GM12878 (cell line): Measurements from ENCODE around the gene DYNLT4. TPM values are rescaled to one million over a fixed set of nuclear protein-coding genes. Genes with fewer than 3 reads are reported as not detected.

Experiments used
- ATAC-seq: fragments of 200-7000 bp; cut with Tn5 transposase; 3 replicates; pipeline ENCODE4 v1.9.1; 2020; ENCODE audit warnings: mild to moderate bottlenecking, moderate library complexity
- BruUV-seq: library from RNA; stranded (reverse); fragments of 400-500 nt; replicated peaks from 2 replicates; lab custom pipeline; 2021; lab: Mats Ljungman, UMichigan
- CTCF ChIA-PET: fragments of 300-600 bp; sonication (Branson Sonifier 250); formaldehyde crosslinking; extraction: SDS; loops from one replicate; lab custom pipeline; 2021; ENCODE audit warnings: inconsistent platforms; lab: Yijun Ruan, JAX
- POLR2A ChIA-PET: fragments of 350-600 bp; formaldehyde crosslinking; extraction: SDS; loops from one replicate; lab custom pipeline; 2021; ENCODE audit warnings: inconsistent platforms; lab: Charles Lee
- RAD21 ChIA-PET: fragments of 300-600 bp; sonication (Branson Sonifier 250); formaldehyde crosslinking; loops from one replicate; lab custom pipeline; 2023; ENCODE audit warnings: antibody characterized with exemption; ENCODE audit not compliant: unreplicated experiment; lab: Charles Lee
- SMC1A ChIA-PET: fragments of 300-600 bp; sonication (Branson Sonifier 250); formaldehyde crosslinking; loops from one replicate; lab custom pipeline; 2023; ENCODE audit not compliant: unreplicated experiment, uncharacterized antibody; lab: Charles Lee
- DNase-seq: peaks from one replicate; pipeline ENCODE4 v3.0.0-alpha.2; 2011; ENCODE audit warnings: low read depth, low spot score
- FAIRE-seq: peaks from 3 replicates; lab custom pipeline; 2011; peaks lifted over from hg19 to GRCh38; lab: Jason Lieb, UNC
- H2AFZ ChIP-seq: 2 replicates; pipeline ENCODE4 v1.6.0; 2011; ENCODE audit warnings: low read depth, low read length, control low read depth; ENCODE audit not compliant: control insufficient read depth
- H3K27ac ChIP-seq: 2 replicates; pipeline ENCODE4 v1.5.1; 2011; ENCODE audit warnings: control low read depth; ENCODE audit not compliant: control insufficient read depth, insufficient read depth
- H3K27me3 ChIP-seq, 2 experiments: replicated peaks in 1 of 2; 2 replicates each; pipeline versions ENCODE4 v1.6.0 to v1.6.1; 2011; ENCODE audit warnings: low read length in 1 of 2; ENCODE audit not compliant: control insufficient read depth in 2 of 2, insufficient read depth in 2 of 2
- H3K36me3 ChIP-seq, 2 experiments: 2 replicates each; pipeline ENCODE4 v1.5.1; 2011; ENCODE audit warnings: low read length in 1 of 2; ENCODE audit not compliant: control insufficient read depth in 2 of 2, insufficient read depth in 2 of 2
- H3K4me1 ChIP-seq: 2 replicates; pipeline ENCODE4 v1.6.1; 2011; ENCODE audit warnings: mild to moderate bottlenecking, low read length, moderate library complexity, mixed read lengths; ENCODE audit not compliant: control insufficient read depth, insufficient read depth
- H3K4me2 ChIP-seq: 2 replicates; pipeline ENCODE4 v1.6.0; 2011; ENCODE audit warnings: control low read depth; ENCODE audit not compliant: control insufficient read depth, insufficient read depth
- H3K4me3 ChIP-seq: fragments of 200-600 bp; sonication (generic); 2 replicates; pipeline ENCODE4 v1.5.1; 2016
- H3K79me2 ChIP-seq: 2 replicates; pipeline ENCODE4 v1.6.0; 2011; ENCODE audit warnings: low read length; ENCODE audit not compliant: control insufficient read depth, insufficient read depth
- H3K9ac ChIP-seq: 2 replicates; pipeline ENCODE4 v1.8.0; 2011; ENCODE audit warnings: low read length, control low read depth, mixed read lengths; ENCODE audit not compliant: control insufficient read depth, insufficient read depth
- H3K9me3 ChIP-seq: replicated peaks from 3 replicates; pipeline ENCODE4 v1.5.1; 2011; ENCODE audit warnings: mild to moderate bottlenecking, low read length; ENCODE audit not compliant: control insufficient read depth, insufficient read depth
- H4K20me1 ChIP-seq: 2 replicates; pipeline ENCODE4 v1.6.0; 2011; ENCODE audit not compliant: control insufficient read depth, insufficient read depth
- BCL11A ChIP-seq: IDR thresholded peaks from 2 replicates; pipeline ENCODE4 v1.6.1; 2011; ENCODE audit warnings: low read depth, low read length
- CHD1 ChIP-seq: IDR thresholded peaks from 2 replicates; pipeline ENCODE4 v1.6.1; 2012; ENCODE audit warnings: low read depth, low read length, improper control_type of control experiment
- EED ChIP-seq: sonication (generic); IDR thresholded peaks from 2 replicates; pipeline ENCODE4 v1.6.1; 2016; ENCODE audit warnings: antibody characterized with exemption, low read depth
- HDAC2 ChIP-seq: fragments of 200-600 bp; sonication (generic); IDR thresholded peaks from 2 replicates; pipeline ENCODE4 v1.6.1; 2017
- LARP7 ChIP-seq: fragments of 450-650 bp; IDR thresholded peaks from 2 replicates; pipeline ENCODE4 v1.6.1; 2017; ENCODE audit warnings: mild to moderate bottlenecking
- MXI1 ChIP-seq: fragments of 150-350 bp; IDR thresholded peaks from 2 replicates; pipeline ENCODE4 v1.6.1; 2011; ENCODE audit warnings: low read depth, mild to moderate bottlenecking, inconsistent platforms, low read length, improper control_type of control experiment
- NR2F1 ChIP-seq: fragments of 450-650 bp; conservative IDR thresholded peaks from 2 replicates; pipeline ENCODE4 v1.6.1; 2017; ENCODE audit warnings: mild to moderate bottlenecking
- POLR2AphosphoS5 ChIP-seq: IDR thresholded peaks from 2 replicates; pipeline ENCODE4 v1.6.1; 2011; ENCODE audit warnings: mild to moderate bottlenecking, low read length, inconsistent platforms
- STAT1 ChIP-seq: fragments of 450-650 bp; conservative IDR thresholded peaks from 2 replicates; pipeline ENCODE4 v1.6.1; 2014; ENCODE audit warnings: antibody characterized with exemption, mild to moderate bottlenecking
- SUPT20H ChIP-seq: IDR thresholded peaks from 2 replicates; pipeline ENCODE4 v1.6.1; 2011; ENCODE audit warnings: low read depth, mild to moderate bottlenecking, low read length, moderate library complexity, borderline replicate concordance; ENCODE audit not compliant: control insufficient read depth
- TBL1XR1 ChIP-seq: IDR thresholded peaks from 2 replicates; pipeline ENCODE4 v1.6.1; 2012; ENCODE audit warnings: low read depth, low read length, improper control_type of control experiment
- WGBS: methylation state at CpG from one replicate; pipeline ENCODE4 v1.1.6; 2016; ENCODE audit warnings: low lambda C conversion rate; ENCODE audit not compliant: insufficient replicate concordance, insufficient coverage; ENCODE audit errors: missing lambda C conversion rate; 5-methylcytosine and 5-hydroxymethylcytosine counted together
- in situ Hi-C: fragments of 300-500 bp; cut with MboI; formaldehyde crosslinking; loops from 9 replicates; pipeline ENCODE4 v1.14.3; 2018; ENCODE audit warnings: mixed read lengths
- intact Hi-C: fragments of 100-400 bp; cut with micrococcal nuclease; formaldehyde crosslinking; loops from one replicate; pipeline ENCODE4 v1.14.2; 2022; ENCODE audit not compliant: unreplicated experiment
- polyA plus RNA-seq, 11 experiments: library from polyadenylated mRNA; depleted of rRNA in 4 of 11; unstranded in 6 of 11; stranded (reverse) in 5 of 11; fragments of >200 nt; fragmentation: Nextera tagmentation in 4 of 11; fragmentation: Illumina TruSeq in 1 of 11; extraction: Ambion mirVana in 4 of 11; extraction: Trizol in 1 of 11; gene quantifications; 1 replicate in 1 of 11; 2 replicates in 10 of 11; pipeline versions ENCODE4 v1.2.1 to v1.2.3, GENCODE V29; 2011 to 2016; ENCODE audit warnings: inconsistent platforms in 2 of 11, missing spikeins in 2 of 11, low read depth in 1 of 11
- total RNA-seq, 4 experiments: library from RNA; depleted of rRNA in 3 of 4; stranded (reverse); fragments of >200 nt in 3 of 4; fragmentation: Illumina TruSeq in 1 of 4; extraction: Trizol in 1 of 4; gene quantifications; 2 replicates each; pipeline versions ENCODE4 v1.2.1 to v1.2.3, GENCODE V29; 2013 to 2021
- TF ChIP-seq, protein P1 (sequence below): fragments of 450-650 bp; IDR thresholded peaks from 2 replicates; pipeline ENCODE4 v1.6.1; 2017; ENCODE audit warnings: mild to moderate bottlenecking
- TF ChIP-seq, protein P2 (sequence below): IDR thresholded peaks from 2 replicates; pipeline ENCODE4 v1.6.1; 2011; ENCODE audit warnings: low read depth, low read length, improper control_type of control experiment, borderline replicate concordance
- TF ChIP-seq, protein P3 (sequence below): IDR thresholded peaks from 2 replicates; pipeline ENCODE4 v1.6.1; 2011; ENCODE audit warnings: borderline replicate concordance, low read depth, mild to moderate bottlenecking, moderate library complexity, low read length; ENCODE audit not compliant: insufficient read depth, poor library complexity, severe bottlenecking
- TF ChIP-seq, protein P4 (sequence below): fragments of 450-650 bp; IDR thresholded peaks from 2 replicates; pipeline ENCODE4 v1.6.1; 2016; ENCODE audit warnings: mild to moderate bottlenecking

DYNLT4 gene
- total and polyA plus RNA-seq, 10 of the 15 experiments (the other 5 are each of a cell fraction or from before 2014, with no cell fraction given) = 0.23 to 0.28 TPM; not detected in 8

DNA sequence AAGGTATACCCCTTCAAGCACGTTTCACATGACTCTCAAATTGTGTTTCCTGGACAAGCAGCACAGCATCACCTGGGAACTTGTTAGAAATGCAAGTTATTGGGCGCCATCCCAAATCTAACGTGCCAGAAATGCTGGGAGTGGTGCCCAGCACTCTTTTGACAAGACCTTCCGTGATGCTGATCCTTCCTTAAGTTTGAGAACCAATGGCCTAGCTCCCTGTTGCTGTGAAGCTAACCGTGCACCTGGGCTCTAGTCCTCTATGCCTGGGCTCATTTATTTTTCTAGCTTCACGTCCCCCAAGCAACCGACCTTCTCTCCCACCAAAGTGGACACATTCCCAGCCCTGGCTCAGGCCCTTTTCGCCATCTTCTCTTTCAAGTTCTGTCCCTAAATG is 23.5 kb downstream of the DYNLT4 start:
- POLR2A ChIA-PET = interaction anchor here (0.6 to 3.0 kb wide), 11 partner anchors 9 to 522 kb away, joined by 3 to 29 read pairs (median 4); partner anchors contain the start of genes RNU5D-1, RPS8 and UROD
- 6% methylated on average over 8 of the region's 8 CpGs for WGBS
- Histone ChIP-seq H3K27ac (peak overlapping the region; percentile 46), H3K9me3 (no peaks in the 10 kb centered on the region), H3K27me3 (no peaks in the 10 kb centered on the region), H3K4me2 (peak overlapping the region; percentile 95), H2AFZ (peak overlapping the region; percentile 79), H3K4me1 (peaks cover 32% of the 10 kb centered on the region), H3K79me2 (peaks cover 3% of the 10 kb centered on the region), H3K9ac (peak overlapping the region; percentile 69), H3K4me3 (peak overlapping the region; percentile 63), H3K36me3 (peaks cover 0 to 14% of the 10 kb centered on the region in 2 experiments; a peak in 3 of 4 replicates), H4K20me1 (peaks cover 2% of the 10 kb centered on the region; the same call in 1 of the 2 replicates)
- intact Hi-C loops (no loop called here), in situ Hi-C loops (no loop called here)
- BruUV-seq = TSS peak; percentile 81
- SMC1A ChIA-PET = interaction anchor here (0.6 to 2.5 kb wide), 5 partner anchors 52 to 592 kb away, joined by 3 to 9 read pairs (median 4); partner anchors contain the start of gene RNU5D-1
- no peak for DNase-seq
- TF ChIP-seq TBL1XR1 = no peak
- no peak for TF ChIP-seq MXI1
- no peak for TF ChIP-seq HDAC2
- TF ChIP-seq, protein P1, sequence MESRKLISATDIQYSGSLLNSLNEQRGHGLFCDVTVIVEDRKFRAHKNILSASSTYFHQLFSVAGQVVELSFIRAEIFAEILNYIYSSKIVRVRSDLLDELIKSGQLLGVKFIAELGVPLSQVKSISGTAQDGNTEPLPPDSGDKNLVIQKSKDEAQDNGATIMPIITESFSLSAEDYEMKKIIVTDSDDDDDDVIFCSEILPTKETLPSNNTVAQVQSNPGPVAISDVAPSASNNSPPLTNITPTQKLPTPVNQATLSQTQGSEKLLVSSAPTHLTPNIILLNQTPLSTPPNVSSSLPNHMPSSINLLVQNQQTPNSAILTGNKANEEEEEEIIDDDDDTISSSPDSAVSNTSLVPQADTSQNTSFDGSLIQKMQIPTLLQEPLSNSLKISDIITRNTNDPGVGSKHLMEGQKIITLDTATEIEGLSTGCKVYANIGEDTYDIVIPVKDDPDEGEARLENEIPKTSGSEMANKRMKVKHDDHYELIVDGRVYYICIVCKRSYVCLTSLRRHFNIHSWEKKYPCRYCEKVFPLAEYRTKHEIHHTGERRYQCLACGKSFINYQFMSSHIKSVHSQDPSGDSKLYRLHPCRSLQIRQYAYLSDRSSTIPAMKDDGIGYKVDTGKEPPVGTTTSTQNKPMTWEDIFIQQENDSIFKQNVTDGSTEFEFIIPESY = no peak
- TF ChIP-seq, protein P2, sequence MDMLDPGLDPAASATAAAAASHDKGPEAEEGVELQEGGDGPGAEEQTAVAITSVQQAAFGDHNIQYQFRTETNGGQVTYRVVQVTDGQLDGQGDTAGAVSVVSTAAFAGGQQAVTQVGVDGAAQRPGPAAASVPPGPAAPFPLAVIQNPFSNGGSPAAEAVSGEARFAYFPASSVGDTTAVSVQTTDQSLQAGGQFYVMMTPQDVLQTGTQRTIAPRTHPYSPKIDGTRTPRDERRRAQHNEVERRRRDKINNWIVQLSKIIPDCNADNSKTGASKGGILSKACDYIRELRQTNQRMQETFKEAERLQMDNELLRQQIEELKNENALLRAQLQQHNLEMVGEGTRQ = no peak
- TF ChIP-seq, protein P3, sequence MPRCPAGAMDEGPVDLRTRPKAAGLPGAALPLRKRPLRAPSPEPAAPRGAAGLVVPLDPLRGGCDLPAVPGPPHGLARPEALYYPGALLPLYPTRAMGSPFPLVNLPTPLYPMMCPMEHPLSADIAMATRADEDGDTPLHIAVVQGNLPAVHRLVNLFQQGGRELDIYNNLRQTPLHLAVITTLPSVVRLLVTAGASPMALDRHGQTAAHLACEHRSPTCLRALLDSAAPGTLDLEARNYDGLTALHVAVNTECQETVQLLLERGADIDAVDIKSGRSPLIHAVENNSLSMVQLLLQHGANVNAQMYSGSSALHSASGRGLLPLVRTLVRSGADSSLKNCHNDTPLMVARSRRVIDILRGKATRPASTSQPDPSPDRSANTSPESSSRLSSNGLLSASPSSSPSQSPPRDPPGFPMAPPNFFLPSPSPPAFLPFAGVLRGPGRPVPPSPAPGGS = no peak
- no peak for TF ChIP-seq BCL11A
- TF ChIP-seq STAT1 = no peak
- TF ChIP-seq, protein P4, sequence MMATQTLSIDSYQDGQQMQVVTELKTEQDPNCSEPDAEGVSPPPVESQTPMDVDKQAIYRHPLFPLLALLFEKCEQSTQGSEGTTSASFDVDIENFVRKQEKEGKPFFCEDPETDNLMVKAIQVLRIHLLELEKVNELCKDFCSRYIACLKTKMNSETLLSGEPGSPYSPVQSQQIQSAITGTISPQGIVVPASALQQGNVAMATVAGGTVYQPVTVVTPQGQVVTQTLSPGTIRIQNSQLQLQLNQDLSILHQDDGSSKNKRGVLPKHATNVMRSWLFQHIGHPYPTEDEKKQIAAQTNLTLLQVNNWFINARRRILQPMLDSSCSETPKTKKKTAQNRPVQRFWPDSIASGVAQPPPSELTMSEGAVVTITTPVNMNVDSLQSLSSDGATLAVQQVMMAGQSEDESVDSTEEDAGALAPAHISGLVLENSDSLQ = no peak
- TF ChIP-seq CHD1 = no peak
- TF ChIP-seq EED = no peak
- TF ChIP-seq NR2F1 = no peak
- no peak for TF ChIP-seq POLR2AphosphoS5
- no peak for TF ChIP-seq LARP7
- no peak for TF ChIP-seq SUPT20H
- RAD21 ChIA-PET = interaction anchor here (0.6 to 2.8 kb wide), 8 partner anchors 9 to 340 kb away, joined by 3 to 11 read pairs (median 4); partner anchors contain the start of genes HECTD3, RNU5D-1, RPS8 and UROD
- CTCF ChIA-PET = interaction anchor here (0.9 to 5.2 kb wide), 11 partner anchors 8 to 228 kb away, joined by 3 to 40 read pairs (median 5); partner anchors contain the start of genes BTBD19, PLK3, RNU5D-1 and RPS8
- ATAC-seq = no peak
- FAIRE-seq = no peak
